GM19395 (cell line): ENCODE measurements around the gene LDHAL6A.
"Not testable (repeated sequence)": the region's sequence is repeated elsewhere in the genome, so short reads cannot be mapped to it uniquely, and the experiment has no call there.

Experiments
- ATAC-seq: cut with Tn5 transposase; IDR thresholded peaks from one replicate; pipeline ENCODE4 v1.9.1; 2021; ENCODE audit warnings: mild to moderate bottlenecking, moderate library complexity; ENCODE audit not compliant: unreplicated experiment

The LDHAL6A gene

GRCh38 chr11:18455686-18456372, at the start of gene LDHAL6A:
LDHAL6A (plus strand) TSS chr11:18455856; CDS start chr11:18456681, 825 bp downstream.
- no peak for ATAC-seq

GRCh38 chr11:18407400-18407799, 48.3 kb upstream of the LDHAL6A start:
- ATAC-seq, result not testable (repeated sequence)

GRCh38 chr11:18408558-18409291, 46.9 kb upstream of the LDHAL6A start:
- ATAC-seq, result no peak

- ATAC-seq, result no peak
Observed at GRCh38 chr11:18416459-18416858, 39.2 kb upstream of the LDHAL6A start.

GRCh38 chr11:18419040-18419439, 36.6 kb upstream of the LDHAL6A start:
- no peak for ATAC-seq

- ATAC-seq, result no peak
Observed at GRCh38 chr11:18420067-18420466, 35.6 kb upstream of the LDHAL6A start.

- no peak for ATAC-seq
Observed at GRCh38 chr11:18427240-18427639, 28.4 kb upstream of the LDHAL6A start.

- ATAC-seq, result no peak
Observed at GRCh38 chr11:18429332-18429731, 26.3 kb upstream of the LDHAL6A start.

GRCh38 chr11:18438691-18439090, 17.0 kb upstream of the LDHAL6A start:
- no peak for ATAC-seq

- ATAC-seq, result no peak
Observed at GRCh38 chr11:18449251-18449650, 6.4 kb upstream of the LDHAL6A start.

- ATAC-seq, result no peak
Observed at GRCh38 chr11:18452927-18453326, 2.7 kb upstream of the LDHAL6A start.

- ATAC-seq, result no peak
Observed at GRCh38 chr11:18457450-18457849, 1.8 kb downstream of the LDHAL6A start.

- no peak for ATAC-seq
Observed at GRCh38 chr11:18459634-18460033, 4.0 kb downstream of the LDHAL6A start.

GRCh38 chr11:18461909-18462308, 6.3 kb downstream of the LDHAL6A start:
- ATAC-seq, result no peak

- ATAC-seq, result no peak
Observed at GRCh38 chr11:18463439-18463838, 7.8 kb downstream of the LDHAL6A start.

- ATAC-seq, result no peak
Observed at GRCh38 chr11:18466402-18466801, 10.7 kb downstream of the LDHAL6A start.

GRCh38 chr11:18468059-18468458, 12.4 kb downstream of the LDHAL6A start:
- no peak for ATAC-seq

- no peak for ATAC-seq
Observed at GRCh38 chr11:18468961-18469360, 13.3 kb downstream of the LDHAL6A start.

GRCh38 chr11:18471995-18472394, 16.3 kb downstream of the LDHAL6A start:
- ATAC-seq, result no peak

- ATAC-seq, result no peak
Observed at GRCh38 chr11:18472587-18472986, 16.9 kb downstream of the LDHAL6A start.

GRCh38 chr11:18479063-18479462, 23.4 kb downstream of the LDHAL6A start:
- ATAC-seq, result no peak

GRCh38 chr11:18485913-18486528, 30.4 kb downstream of the LDHAL6A start:
- ATAC-seq, result no peak
